H9 (cell line): Measurements from ENCODE around the gene ARNT2. TPM values are rescaled to one million over a fixed set of nuclear protein-coding genes. Genes with fewer than 3 reads are reported as not detected.

ENCODE experiments used
- DNase-seq: peaks from one replicate; pipeline ENCODE4 v3.0.0-alpha.2; 2017
- H2AFZ ChIP-seq: one replicate; pipeline ENCODE4 v1.6.1; 2013; ENCODE audit warnings: mild to moderate bottlenecking, low read length, control low read depth, moderate library complexity
- H2AK5ac ChIP-seq: 2 replicates; pipeline ENCODE4 v1.6.1; 2013; ENCODE audit warnings: low read length, control low read depth, mixed read lengths; ENCODE audit not compliant: insufficient read length
- H2BK120ac ChIP-seq: one replicate; pipeline ENCODE4 v1.6.1; 2013; ENCODE audit warnings: low read depth, mild to moderate bottlenecking, low read length, control low read depth, inconsistent platforms; ENCODE audit not compliant: poor library complexity, severe bottlenecking
- H2BK12ac ChIP-seq: 2 replicates; pipeline ENCODE4 v1.6.1; 2013; ENCODE audit warnings: low read length, control low read depth, mixed read lengths, low read depth; ENCODE audit not compliant: insufficient read length
- H2BK15ac ChIP-seq: 2 replicates; pipeline ENCODE4 v1.6.1; 2013; ENCODE audit warnings: low read depth, low read length, control low read depth
- H2BK20ac ChIP-seq: one replicate; pipeline ENCODE4 v1.6.1; 2013; ENCODE audit warnings: low read depth, mild to moderate bottlenecking, low read length, control low read depth, inconsistent platforms; ENCODE audit not compliant: poor library complexity, severe bottlenecking
- H2BK5ac ChIP-seq: 2 replicates; pipeline ENCODE4 v1.6.1; 2013; ENCODE audit warnings: low read length, control low read depth, mixed read lengths; ENCODE audit not compliant: insufficient read length
- H3K14ac ChIP-seq: 2 replicates; pipeline ENCODE4 v1.6.1; 2013; ENCODE audit warnings: low read length, control low read depth; ENCODE audit not compliant: insufficient read depth
- H3K18ac ChIP-seq: 2 replicates; pipeline ENCODE4 v1.6.1; 2013; ENCODE audit warnings: low read depth, mild to moderate bottlenecking, mixed read lengths, low read length, control low read depth; ENCODE audit not compliant: insufficient read length
- H3K23ac ChIP-seq: 2 replicates; pipeline ENCODE4 v1.6.1; 2013; ENCODE audit warnings: low read length, control low read depth, mixed read lengths, low read depth; ENCODE audit not compliant: insufficient read length
- H3K23me2 ChIP-seq: 2 replicates; pipeline ENCODE4 v1.6.1; 2013; ENCODE audit warnings: low read depth, mild to moderate bottlenecking, mixed read lengths, low read length, control low read depth; ENCODE audit not compliant: insufficient read length, poor library complexity, severe bottlenecking
- H3K27ac ChIP-seq: 2 replicates; pipeline ENCODE4 v1.5.1; 2013; ENCODE audit warnings: low read length, control low read depth, mixed read lengths, low read depth; ENCODE audit not compliant: insufficient read length
- H3K27me3 ChIP-seq: 2 replicates; pipeline ENCODE4 v1.6.1; 2013; ENCODE audit warnings: low read length, control low read depth, inconsistent platforms; ENCODE audit not compliant: insufficient read depth
- H3K4ac ChIP-seq: 2 replicates; pipeline ENCODE4 v1.6.1; 2013; ENCODE audit warnings: low read depth, mild to moderate bottlenecking, control low read depth, inconsistent platforms, low read length, moderate library complexity
- H3K4me1 ChIP-seq: 2 replicates; pipeline ENCODE4 v1.6.1; 2013; ENCODE audit warnings: low read length, control low read depth, inconsistent platforms; ENCODE audit not compliant: insufficient read depth
- H3K4me2 ChIP-seq: 2 replicates; pipeline ENCODE4 v1.6.1; 2013; ENCODE audit warnings: low read length, control low read depth, mixed read lengths; ENCODE audit not compliant: insufficient read length, insufficient read depth
- H3K56ac ChIP-seq: 2 replicates; pipeline ENCODE4 v1.6.1; 2013; ENCODE audit warnings: low read depth, mild to moderate bottlenecking, mixed read lengths, low read length, control low read depth; ENCODE audit not compliant: insufficient read length
- H3K79me1 ChIP-seq: 2 replicates; pipeline ENCODE4 v1.6.1; 2013; ENCODE audit warnings: low read depth, mild to moderate bottlenecking, moderate library complexity, low read length, control low read depth, inconsistent platforms; ENCODE audit not compliant: insufficient read depth, poor library complexity, severe bottlenecking
- H3K79me2 ChIP-seq: 2 replicates; pipeline ENCODE4 v1.6.1; 2013; ENCODE audit warnings: low read length, control low read depth, inconsistent platforms; ENCODE audit not compliant: insufficient read depth
- H3K9ac ChIP-seq: 2 replicates; pipeline ENCODE4 v1.6.1; 2013; ENCODE audit warnings: low read length, control low read depth, mixed read lengths; ENCODE audit not compliant: insufficient read length; ENCODE audit errors: extremely low read depth
- H3K9me3 ChIP-seq: one replicate; pipeline ENCODE4 v1.6.1; 2013; ENCODE audit warnings: low read depth, low read length, inconsistent platforms; ENCODE audit not compliant: control insufficient read depth
- H3T11ph ChIP-seq: one replicate; pipeline ENCODE4 v1.6.1; 2013; ENCODE audit warnings: mild to moderate bottlenecking, low read length, control low read depth, inconsistent platforms
- H4K20me1 ChIP-seq: one replicate; pipeline ENCODE4 v1.6.1; 2013; ENCODE audit not compliant: control insufficient read depth, insufficient read length, insufficient read depth
- H4K5ac ChIP-seq: 2 replicates; pipeline ENCODE4 v1.6.1; 2013; ENCODE audit warnings: low read depth, mild to moderate bottlenecking, mixed read lengths, low read length, control low read depth; ENCODE audit not compliant: insufficient read length
- H4K8ac ChIP-seq: replicated peaks from 2 replicates; pipeline ENCODE4 v1.6.1; 2013; ENCODE audit warnings: low read length, control low read depth, mixed read lengths, low read depth; ENCODE audit not compliant: insufficient read length
- H4K91ac ChIP-seq: 2 replicates; pipeline ENCODE4 v1.6.1; 2013; ENCODE audit warnings: low read depth, mild to moderate bottlenecking, moderate library complexity, mixed read lengths, low read length, control low read depth; ENCODE audit not compliant: insufficient read length
- H3K27ac Mint-ChIP-seq, 3 experiments: 2 replicates in 2 of 3; 3 replicates in 1 of 3; pipeline ENCODE4 v1.8.0; 2020 to 2021; ENCODE audit warnings: mixed read lengths in 3 of 3, mild to moderate bottlenecking in 1 of 3, moderate library complexity in 1 of 3
- H3K27me3 Mint-ChIP-seq: 2 replicates; pipeline ENCODE4 v1.8.0; 2021; ENCODE audit warnings: low read depth, mild to moderate bottlenecking, moderate library complexity, mixed read lengths
- H3K36me3 Mint-ChIP-seq, 3 experiments: 2 replicates in 2 of 3; 3 replicates in 1 of 3; pipeline ENCODE4 v1.8.0; 2020 to 2021; ENCODE audit warnings: low read depth in 3 of 3, mixed read lengths in 3 of 3; ENCODE audit not compliant: insufficient read depth in 1 of 3
- H3K4me1 Mint-ChIP-seq, 2 experiments: 2 replicates each; pipeline ENCODE4 v1.8.0; 2020; ENCODE audit warnings: mixed read lengths in 2 of 2
- H3K4me3 Mint-ChIP-seq, 2 experiments: 2 replicates in 1 of 2; 3 replicates in 1 of 2; pipeline ENCODE4 v1.8.0; 2020 to 2021; ENCODE audit warnings: mild to moderate bottlenecking in 2 of 2, mixed read lengths in 2 of 2, moderate library complexity in 1 of 2
- H3K9me3 Mint-ChIP-seq, 2 experiments: 2 replicates in 1 of 2; 3 replicates in 1 of 2; pipeline ENCODE4 v1.8.0; 2020; ENCODE audit warnings: mild to moderate bottlenecking in 2 of 2, mixed read lengths in 2 of 2, moderate library complexity in 1 of 2
- CTCF ChIP-seq: fragments of 200-600 bp; sonication (generic); conservative IDR thresholded peaks from 3 replicates; pipeline ENCODE4 v1.8.0; 2021; ENCODE audit warnings: antibody characterized with exemption, mild to moderate bottlenecking
- WGBS: extraction: QIAGEN DNeasy Blood & Tissue Kit; methylation state at CpG from one replicate; pipeline ENCODE4 v1.1.7; 2013; ENCODE audit warnings: missing lambda C conversion rate, low lambda C conversion rate, mixed read lengths; ENCODE audit not compliant: insufficient read length; ENCODE audit errors: extremely low coverage; 5-methylcytosine and 5-hydroxymethylcytosine counted together
- total RNA-seq: library from RNA; stranded (reverse); gene quantifications from 2 replicates; pipeline ENCODE4 v1.2.1, GENCODE V29; 2021

ARNT2 gene
- total RNA-seq, 1 experiment from 2014 or later = 10.5 TPM

DNA sequence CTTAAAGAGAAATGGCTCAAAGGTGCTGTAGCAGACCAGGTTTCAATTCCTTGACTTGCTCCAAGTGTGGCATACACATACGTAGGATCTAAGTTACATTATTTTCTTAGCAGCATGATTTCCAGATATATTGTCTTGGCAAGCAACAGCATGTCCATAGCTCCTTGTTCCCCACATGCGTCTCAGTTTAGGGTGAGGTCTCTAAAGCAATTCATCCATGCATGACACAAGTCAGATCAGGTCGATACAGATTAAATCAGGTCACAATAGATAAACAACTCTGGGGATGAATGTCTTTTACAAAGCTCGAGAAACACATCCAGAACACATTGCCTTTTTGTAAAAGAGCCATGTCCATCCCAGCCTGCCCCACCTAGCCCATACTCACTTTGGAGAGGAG is 182.0 kb downstream of the ARNT2 start:
- Histone ChIP-seq H3K9me3 (no peaks in the 10 kb centered on the region), H4K5ac (no peak overlapping the region), H2BK20ac (no peak overlapping the region), H3K23ac (no peak overlapping the region), H4K20me1 (no peaks in the 10 kb centered on the region), H3K56ac (no peak overlapping the region), H2BK5ac (no peak overlapping the region), H3K27ac (no peak overlapping the region), H3K23me2 (no peaks in the 10 kb centered on the region), H4K91ac (no peak overlapping the region), H3K4me1 (no peaks in the 10 kb centered on the region; the same call in 1 of the 2 replicates), H2BK12ac (no peak overlapping the region), H3K9ac (no peak overlapping the region), H3K18ac (no peak overlapping the region), H3K14ac (no peak overlapping the region), H2BK120ac (no peak overlapping the region), H3T11ph (no peak overlapping the region), H3K79me1 (no peaks in the 10 kb centered on the region), H3K4me2 (no peak overlapping the region), H4K8ac (no peak overlapping the region), H3K4ac (no peak overlapping the region), H3K27me3 (no peaks in the 10 kb centered on the region), H3K79me2 (no peaks in the 10 kb centered on the region), H2BK15ac (no peak overlapping the region), H2AFZ (no peak overlapping the region), H2AK5ac (no peak overlapping the region)
- H3K36me3 Mint-ChIP-seq = peaks cover 0 to 6% (median 0%) of the 10 kb centered on the region in 3 experiments; a peak in 4 of 7 replicates
- peaks cover 32 to 34% of the 10 kb centered on the region in 2 experiments for H3K4me1 Mint-ChIP-seq
- no peaks in the 10 kb centered on the region for H3K9me3 Mint-ChIP-seq
- no peak overlapping the region for H3K4me3 Mint-ChIP-seq
- H3K27me3 Mint-ChIP-seq = no peaks in the 10 kb centered on the region; the same call in 1 of the 2 replicates
- no peak for DNase-seq
- H3K27ac Mint-ChIP-seq = no peak overlapping the region
- no CpG with 5 or more reads among the region's 4 CpGs for WGBS
- no peak for TF ChIP-seq CTCF
